ENCODE measurements around the gene MYPN. TPM values are rescaled to one million over a fixed set of nuclear protein-coding genes. Genes with fewer than 3 reads are reported as not detected.

Gene MYPN
- total RNA-seq, 2 donors from 2014 or later, result 1.5 to 1.8 TPM

DNA sequence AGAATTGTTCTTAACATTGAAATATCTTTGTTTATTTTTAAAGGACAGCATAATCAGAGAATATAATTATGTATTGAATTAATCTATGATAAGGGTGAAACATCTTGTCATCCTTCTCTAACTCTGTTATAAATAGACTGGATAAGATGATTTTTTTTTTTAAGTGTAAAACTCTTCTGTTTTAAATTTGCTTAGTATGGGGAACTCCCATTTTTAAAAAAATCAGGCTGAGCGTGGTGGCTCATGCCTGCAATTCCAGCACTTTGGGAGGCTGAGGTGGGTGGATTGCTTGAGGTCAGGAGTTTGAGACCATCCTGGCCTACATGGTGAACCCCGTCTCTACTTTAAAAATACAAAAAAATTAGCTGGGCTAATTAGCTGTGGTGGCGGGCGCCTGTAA is 24.8 kb upstream of the MYPN start:
- DNase-seq (ENCODE audit: low spot score), result no peak
- Histone ChIP-seq H3K9me3 (no peaks in the 10 kb centered on the region), H3K36me3 (no peaks in the 10 kb centered on the region), H3K27ac (no peak overlapping the region), H3K27me3 (replicated peaks; ENCODE audit: insufficient read depth) (no peaks in the 10 kb centered on the region), H3K4me1 (replicated peaks) (no peaks in the 10 kb centered on the region), H3K4me3 (no peak overlapping the region)
- intact Hi-C loops (cut with DNase I), result loop anchor here (5.0 to 10.0 kb wide), 2 partner anchors 73 to 220 kb away; no protein-coding TSS in a partner anchor
- no peak for TF ChIP-seq POLR2A (IDR thresholded peaks at IDR 0.05)
- TF ChIP-seq, protein P1, sequence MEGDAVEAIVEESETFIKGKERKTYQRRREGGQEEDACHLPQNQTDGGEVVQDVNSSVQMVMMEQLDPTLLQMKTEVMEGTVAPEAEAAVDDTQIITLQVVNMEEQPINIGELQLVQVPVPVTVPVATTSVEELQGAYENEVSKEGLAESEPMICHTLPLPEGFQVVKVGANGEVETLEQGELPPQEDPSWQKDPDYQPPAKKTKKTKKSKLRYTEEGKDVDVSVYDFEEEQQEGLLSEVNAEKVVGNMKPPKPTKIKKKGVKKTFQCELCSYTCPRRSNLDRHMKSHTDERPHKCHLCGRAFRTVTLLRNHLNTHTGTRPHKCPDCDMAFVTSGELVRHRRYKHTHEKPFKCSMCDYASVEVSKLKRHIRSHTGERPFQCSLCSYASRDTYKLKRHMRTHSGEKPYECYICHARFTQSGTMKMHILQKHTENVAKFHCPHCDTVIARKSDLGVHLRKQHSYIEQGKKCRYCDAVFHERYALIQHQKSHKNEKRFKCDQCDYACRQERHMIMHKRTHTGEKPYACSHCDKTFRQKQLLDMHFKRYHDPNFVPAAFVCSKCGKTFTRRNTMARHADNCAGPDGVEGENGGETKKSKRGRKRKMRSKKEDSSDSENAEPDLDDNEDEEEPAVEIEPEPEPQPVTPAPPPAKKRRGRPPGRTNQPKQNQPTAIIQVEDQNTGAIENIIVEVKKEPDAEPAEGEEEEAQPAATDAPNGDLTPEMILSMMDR (IDR thresholded peaks at IDR 0.05), result no peak
- no peak for TF ChIP-seq POLR2AphosphoS5 (IDR thresholded peaks at IDR 0.05)
- 85% methylated on average over 4 of the region's 4 CpGs for WGBS

DNA sequence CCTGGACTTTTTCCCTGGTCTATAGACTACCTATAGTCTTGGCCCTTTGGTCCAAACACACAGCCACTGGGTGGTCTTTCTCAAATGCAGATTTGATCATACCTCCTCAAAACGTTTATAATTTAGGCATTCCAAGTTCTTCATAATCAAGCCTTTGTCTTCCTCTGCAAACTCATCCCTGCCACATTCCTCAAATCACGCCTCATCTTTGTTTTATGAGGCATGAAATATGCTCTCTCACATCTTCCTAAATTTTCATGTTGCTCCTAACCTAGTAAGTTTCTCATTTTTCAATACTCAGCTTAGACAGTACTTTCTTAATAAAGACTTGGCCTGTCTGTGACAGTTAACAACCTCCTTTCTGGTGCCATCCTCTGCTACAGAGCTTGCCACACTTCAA is 23.3 kb upstream of the MYPN start:
- H3K4me1 ChIP-seq (replicated peaks), result no peaks in the 10 kb centered on the region
- H3K36me3 ChIP-seq, result no peaks in the 10 kb centered on the region
- WGBS, result 45% methylated on average over 2 of the region's 2 CpGs
- H3K9me3 ChIP-seq, result no peaks in the 10 kb centered on the region
- intact Hi-C loops (cut with DNase I), result loop anchor here (10.0 kb wide), 1 partner anchor 219 kb away; no protein-coding TSS in a partner anchor
- no peak overlapping the region for H3K27ac ChIP-seq
- TF ChIP-seq, protein P1 (IDR thresholded peaks at IDR 0.05), result no peak
- TF ChIP-seq POLR2AphosphoS5 (IDR thresholded peaks at IDR 0.05) (no peak), POLR2A (IDR thresholded peaks at IDR 0.05) (no peak)
- no peaks in the 10 kb centered on the region for H3K27me3 ChIP-seq (replicated peaks; ENCODE audit: insufficient read depth)
- H3K4me3 ChIP-seq, result no peak overlapping the region
- no peak for DNase-seq (ENCODE audit: low spot score)

DNA sequence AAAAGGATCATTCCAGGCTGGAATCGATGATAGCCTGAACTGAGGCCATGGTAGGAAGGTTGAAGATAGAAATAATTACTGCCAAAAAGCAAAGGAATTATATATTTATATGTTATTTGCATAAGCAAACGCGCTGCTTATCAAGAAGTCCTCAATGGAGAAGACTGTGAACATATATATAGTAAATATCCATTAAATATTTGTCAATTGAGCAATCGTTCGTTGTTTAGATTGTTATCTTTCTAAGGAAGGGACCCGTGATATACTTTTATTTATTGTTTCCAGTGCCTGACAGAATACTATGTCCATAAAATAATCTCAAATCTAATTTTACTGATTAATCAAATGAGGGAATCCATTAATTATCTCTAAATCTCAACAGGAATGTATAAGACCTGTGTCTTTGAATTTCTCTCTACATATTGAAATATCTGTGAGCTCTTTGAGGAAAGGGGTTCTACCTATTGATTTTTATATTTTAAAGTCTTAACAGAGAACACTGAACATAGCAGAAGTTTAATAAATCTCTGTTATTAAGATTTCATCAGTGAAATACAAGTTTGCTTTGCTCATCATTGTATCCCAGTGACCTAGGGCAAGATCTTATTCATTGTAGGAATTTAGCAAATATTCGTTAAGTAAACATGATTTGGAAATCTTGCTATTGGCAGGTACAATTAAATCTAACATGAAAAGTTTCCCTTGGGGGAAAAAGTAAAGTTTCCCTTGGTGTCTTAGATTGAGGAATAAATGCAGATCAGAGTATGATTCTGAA is 22.2 kb upstream of the MYPN start:
- Histone ChIP-seq H3K27ac (no peak overlapping the region), H3K4me3 (no peak overlapping the region), H3K27me3 (replicated peaks; ENCODE audit: insufficient read depth) (no peaks in the 10 kb centered on the region), H3K4me1 (replicated peaks) (no peaks in the 10 kb centered on the region), H3K9me3 (no peaks in the 10 kb centered on the region), H3K36me3 (no peaks in the 10 kb centered on the region)
- intact Hi-C loops (cut with DNase I), result loop anchor here (10.0 kb wide), 1 partner anchor 218 kb away; no protein-coding TSS in a partner anchor
- DNase-seq (ENCODE audit: low spot score), result no peak
- 65% methylated on average over 7 of the region's 7 CpGs for WGBS
- TF ChIP-seq POLR2A (IDR thresholded peaks at IDR 0.05), result no peak

DNA sequence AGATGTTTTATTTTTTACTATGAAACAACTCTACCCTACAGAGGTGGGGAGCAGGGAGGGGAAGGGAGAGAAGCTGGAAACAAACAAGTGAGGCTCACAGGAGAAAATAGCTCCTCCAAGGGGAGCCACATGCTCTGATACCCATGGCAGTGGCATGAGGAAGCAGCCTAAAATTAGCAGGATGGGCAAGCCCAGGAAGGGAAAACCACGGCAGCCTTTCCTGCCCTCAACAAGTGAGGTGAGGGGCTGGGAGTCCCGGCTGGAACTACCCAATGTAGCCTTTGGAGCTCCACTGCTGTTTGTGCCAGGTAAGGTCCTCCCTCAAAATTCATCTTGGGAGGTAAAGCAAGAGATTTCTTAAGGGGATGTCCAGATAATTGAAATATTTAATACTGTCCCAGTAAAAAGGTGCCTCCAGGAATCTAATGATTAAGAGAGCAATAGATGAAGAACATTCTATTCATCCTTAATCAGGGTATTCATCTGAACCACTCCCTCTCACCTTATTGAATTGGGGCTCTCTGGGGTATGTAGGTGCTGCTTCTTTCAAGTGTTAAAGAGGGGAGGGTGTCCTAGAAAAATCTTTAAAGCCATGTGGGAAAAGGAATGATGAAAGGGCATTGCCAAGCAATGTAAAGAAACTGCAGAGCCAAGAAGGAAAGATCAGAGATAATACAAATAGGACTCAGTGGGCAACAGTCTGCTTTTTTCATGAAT is 21.4 kb upstream of the MYPN start:
- no peaks in the 10 kb centered on the region for H3K27me3 ChIP-seq (replicated peaks; ENCODE audit: insufficient read depth)
- H3K36me3 ChIP-seq, result no peaks in the 10 kb centered on the region
- no peak overlapping the region for H3K4me3 ChIP-seq
- H3K9me3 ChIP-seq, result no peaks in the 10 kb centered on the region
- intact Hi-C loops (cut with DNase I), result loop anchor here (10.0 kb wide), 1 partner anchor 217 kb away; no protein-coding TSS in a partner anchor
- no peak for DNase-seq (ENCODE audit: low spot score)
- no peak overlapping the region for H3K27ac ChIP-seq
- H3K4me1 ChIP-seq (replicated peaks), result no peaks in the 10 kb centered on the region
- WGBS, result 38% methylated on average over 2 of the region's 2 CpGs
- TF ChIP-seq, protein P1 (IDR thresholded peaks at IDR 0.05), result no peak
- no peak for TF ChIP-seq POLR2AphosphoS5 (IDR thresholded peaks at IDR 0.05)
- TF ChIP-seq POLR2A (IDR thresholded peaks at IDR 0.05), result no peak

DNA sequence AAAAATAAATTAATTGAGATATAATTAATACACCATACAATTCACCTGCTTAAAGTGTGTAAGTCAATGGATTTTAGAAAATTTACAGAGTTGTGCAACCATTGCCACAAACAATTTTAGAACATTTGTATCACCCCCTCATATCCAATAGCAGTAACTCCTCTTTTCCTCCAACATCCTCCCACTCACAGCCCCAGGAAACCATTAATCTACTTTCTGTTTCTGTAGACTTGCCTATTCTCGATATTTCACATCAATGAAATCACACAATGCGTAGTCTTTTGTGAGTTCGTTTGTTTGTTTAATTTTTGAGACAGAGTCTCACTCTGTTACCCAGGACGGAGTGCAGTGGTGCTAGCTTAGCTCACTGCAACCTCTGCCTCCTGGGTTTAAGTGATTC is 20.5 kb upstream of the MYPN start:
- TF ChIP-seq POLR2AphosphoS5 (IDR thresholded peaks at IDR 0.05), result no peak
- TF ChIP-seq POLR2A (IDR thresholded peaks at IDR 0.05), result no peak
- Histone ChIP-seq H3K27ac (no peak overlapping the region), H3K4me3 (no peak overlapping the region), H3K4me1 (replicated peaks) (no peaks in the 10 kb centered on the region), H3K27me3 (replicated peaks; ENCODE audit: insufficient read depth) (no peaks in the 10 kb centered on the region), H3K9me3 (no peaks in the 10 kb centered on the region), H3K36me3 (no peaks in the 10 kb centered on the region)
- intact Hi-C loops (cut with DNase I), result loop anchor here (10.0 kb wide), 1 partner anchor 216 kb away; no protein-coding TSS in a partner anchor
- DNase-seq (ENCODE audit: low spot score), result no peak
- 43% methylated on average over 4 of the region's 4 CpGs for WGBS
